ENCODE results near the gene KCNA2. TPM values are rescaled to one million over a fixed set of nuclear protein-coding genes. Genes with fewer than 3 reads are reported as not detected.

KCNA2 gene
- total and polyA plus RNA-seq, 2 of the 13 experiments (the other 11 are each of a cell fraction or from before 2014, with no cell fraction given), result not detected

DNA sequence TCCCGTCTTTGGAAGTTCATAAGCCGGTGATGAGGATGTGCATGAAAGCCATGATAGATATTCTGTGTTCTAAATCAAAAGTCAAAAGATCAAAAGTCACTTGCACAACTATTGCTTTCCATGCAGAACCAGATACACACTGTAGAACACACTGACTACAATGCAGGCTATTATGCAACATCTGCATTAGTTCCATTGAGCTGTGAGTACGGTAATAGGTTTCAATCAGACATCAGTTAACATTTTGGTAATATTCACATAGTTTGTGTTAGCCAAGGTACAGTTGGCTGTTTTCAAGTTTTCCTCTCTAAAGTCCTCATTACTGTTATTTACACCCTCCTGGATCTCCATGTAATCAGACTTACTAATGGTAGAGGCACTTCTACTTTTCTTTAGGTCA is 3.1 kb downstream of the KCNA2 start:
- Histone ChIP-seq H4K20me1 (ENCODE audit: insufficient read depth, low read length) (no peaks in the 10 kb centered on the region), H3K4me1 (ENCODE audit: insufficient read depth, low read length) (no peaks in the 10 kb centered on the region; the same call in 1 of the 2 replicates), H3K27ac (ENCODE audit: extremely low read length, insufficient read depth, low read length) (no peak overlapping the region), H3K27me3 (ENCODE audit: control insufficient read depth in 1 of 2, insufficient read depth in 2 of 2, low read length in 2 of 2) (peaks cover 7 to 55% of the 10 kb centered on the region in 2 experiments), H3K79me2 (ENCODE audit: insufficient read depth, low read length) (no peaks in the 10 kb centered on the region), H2AFZ (ENCODE audit: low read length) (no peak overlapping the region), H3K4me2 (ENCODE audit: low read depth, low read length) (no peak overlapping the region), H3K9me3 (ENCODE audit: low read length) (no peaks in the 10 kb centered on the region), H3K9ac (ENCODE audit: insufficient read depth, low read depth, low read length) (no peak overlapping the region), H3K36me3 (replicated peaks in 1 of 2; ENCODE audit: control insufficient read depth in 1 of 2, insufficient read depth in 2 of 2, low read length in 2 of 2) (no peaks in the 10 kb centered on the region), H3K4me3 (replicated peaks in 1 of 3; ENCODE audit: insufficient read depth in 1 of 3, low read depth in 2 of 3, low read length in 3 of 3) (no peak overlapping the region)
- BruUV-seq (replicated peaks), result no TSS peak
- FAIRE-seq (no peak), ATAC-seq (no peak), DNase-seq (ENCODE audit: low spot score) (no peak)
- 56% methylated on average over 3 of the region's 3 CpGs for WGBS (ENCODE audit: low lambda C conversion rate)
- intact Hi-C loops (cut with micrococcal nuclease; ENCODE audit: unreplicated experiment), result no loop called here
- in situ Hi-C loops (cut with HindIII; ENCODE audit: extremely low pct_ligation_motif_present, low pct_unique_long_range_greater_than_20kb), result no loop called here
- TF ChIP-seq ONECUT2 (CRISPR knock-in tag; IDR thresholded peaks at IDR 0.05) (no peak), CHD4 (IDR thresholded peaks at IDR 0.05; ENCODE audit: borderline replicate concordance, low read length) (no peak), RAD21 (CRISPR knock-in tag; IDR thresholded peaks at IDR 0.05) (no peak), ZFYVE20 (CRISPR knock-in tag; IDR thresholded peaks at IDR 0.05; ENCODE audit: borderline replicate concordance, low read depth) (no peak), ZMYM3 (CRISPR knock-in tag; IDR thresholded peaks at IDR 0.05) (no peak), PAF1 (CRISPR knock-in tag; IDR thresholded peaks at IDR 0.05) (no peak), ZBTB42 (CRISPR knock-in tag; IDR thresholded peaks at IDR 0.05) (no peak), MBNL3 (CRISPR knock-in tag; conservative IDR thresholded peaks at IDR 0.05) (no peak), ZNF543 (CRISPR knock-in tag; IDR thresholded peaks at IDR 0.05) (no peak), ZNF816 (CRISPR knock-in tag; IDR thresholded peaks at IDR 0.05; ENCODE audit: borderline replicate concordance) (no peak)
- TF ChIP-seq, protein P1, sequence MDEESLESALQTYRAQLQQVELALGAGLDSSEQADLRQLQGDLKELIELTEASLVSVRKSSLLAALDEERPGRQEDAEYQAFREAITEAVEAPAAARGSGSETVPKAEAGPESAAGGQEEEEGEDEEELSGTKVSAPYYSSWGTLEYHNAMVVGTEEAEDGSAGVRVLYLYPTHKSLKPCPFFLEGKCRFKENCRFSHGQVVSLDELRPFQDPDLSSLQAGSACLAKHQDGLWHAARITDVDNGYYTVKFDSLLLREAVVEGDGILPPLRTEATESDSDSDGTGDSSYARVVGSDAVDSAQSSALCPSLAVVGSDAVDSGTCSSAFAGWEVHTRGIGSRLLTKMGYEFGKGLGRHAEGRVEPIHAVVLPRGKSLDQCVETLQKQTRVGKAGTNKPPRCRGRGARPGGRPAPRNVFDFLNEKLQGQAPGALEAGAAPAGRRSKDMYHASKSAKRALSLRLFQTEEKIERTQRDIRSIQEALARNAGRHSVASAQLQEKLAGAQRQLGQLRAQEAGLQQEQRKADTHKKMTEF (CRISPR knock-in tag; IDR thresholded peaks at IDR 0.05), result no peak
- TF ChIP-seq, protein P2, sequence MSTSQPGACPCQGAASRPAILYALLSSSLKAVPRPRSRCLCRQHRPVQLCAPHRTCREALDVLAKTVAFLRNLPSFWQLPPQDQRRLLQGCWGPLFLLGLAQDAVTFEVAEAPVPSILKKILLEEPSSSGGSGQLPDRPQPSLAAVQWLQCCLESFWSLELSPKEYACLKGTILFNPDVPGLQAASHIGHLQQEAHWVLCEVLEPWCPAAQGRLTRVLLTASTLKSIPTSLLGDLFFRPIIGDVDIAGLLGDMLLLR (CRISPR knock-in tag; IDR thresholded peaks at IDR 0.05), result no peak
- TF ChIP-seq, protein P3, sequence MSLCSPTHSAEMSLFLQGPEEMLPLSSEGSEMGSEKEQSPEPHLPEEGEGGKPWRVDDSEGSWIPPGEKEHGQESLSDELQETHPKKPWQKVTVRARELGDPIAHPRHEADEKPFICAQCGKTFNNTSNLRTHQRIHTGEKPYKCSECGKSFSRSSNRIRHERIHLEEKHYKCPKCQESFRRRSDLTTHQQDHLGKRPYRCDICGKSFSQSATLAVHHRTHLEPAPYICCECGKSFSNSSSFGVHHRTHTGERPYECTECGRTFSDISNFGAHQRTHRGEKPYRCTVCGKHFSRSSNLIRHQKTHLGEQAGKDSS (CRISPR knock-in tag; IDR thresholded peaks at IDR 0.05; ENCODE audit: borderline replicate concordance, low read depth), result no peak
- ChIA-PET POLR2A (no interaction called here), CTCF (ENCODE audit: low intra/inter-chr PET ratio, low total read pairs) (no interaction called here)
